GM12878 (cell line): ENCODE results near the gene HIVEP3.

Experiments
- EGR1 ChIP-seq, 2 experiments: IDR thresholded peaks; 1 replicate in 1 of 2; 2 replicates in 1 of 2; pipeline ENCODE4 v1.6.1; 2011 to 2012; ENCODE audit warnings: low read depth in 2 of 2, low read length in 2 of 2, borderline replicate concordance in 1 of 2, mild to moderate bottlenecking in 1 of 2, moderate library complexity in 1 of 2
- EZH2 ChIP-seq: IDR thresholded peaks from 2 replicates; pipeline ENCODE4 v1.6.1; 2012; ENCODE audit warnings: low read depth, mild to moderate bottlenecking, control low read depth, inconsistent platforms, low read length, borderline replicate concordance; ENCODE audit not compliant: control insufficient read depth
- HDGF ChIP-seq: fragments of 450-650 bp; IDR thresholded peaks from 2 replicates; pipeline ENCODE4 v1.6.1; 2016; ENCODE audit warnings: antibody characterized with exemption
- MXI1 ChIP-seq: fragments of 150-350 bp; IDR thresholded peaks from 2 replicates; pipeline ENCODE4 v1.6.1; 2011; ENCODE audit warnings: low read depth, mild to moderate bottlenecking, inconsistent platforms, low read length, improper control_type of control experiment
- MYC ChIP-seq: IDR thresholded peaks from 2 replicates; pipeline ENCODE4 v1.6.1; 2011; ENCODE audit warnings: mild to moderate bottlenecking, low read length, moderate library complexity, inconsistent platforms; ENCODE audit not compliant: insufficient read depth, insufficient replicate concordance, insufficient read length, severe bottlenecking
- TAF1 ChIP-seq: IDR thresholded peaks from 2 replicates; pipeline ENCODE4 v1.6.1; 2011; ENCODE audit warnings: mild to moderate bottlenecking, low read depth, low read length, borderline replicate concordance
- TF ChIP-seq, protein P1 (sequence below): fragments of 450-650 bp; IDR thresholded peaks from 2 replicates; pipeline ENCODE4 v1.6.1; 2017; ENCODE audit warnings: mild to moderate bottlenecking, moderate library complexity
- TF ChIP-seq, protein P2 (sequence below): fragments of 450-650 bp; IDR thresholded peaks from 2 replicates; pipeline ENCODE4 v1.6.1; 2017; ENCODE audit warnings: antibody characterized with exemption, mild to moderate bottlenecking, moderate library complexity

DNA sequence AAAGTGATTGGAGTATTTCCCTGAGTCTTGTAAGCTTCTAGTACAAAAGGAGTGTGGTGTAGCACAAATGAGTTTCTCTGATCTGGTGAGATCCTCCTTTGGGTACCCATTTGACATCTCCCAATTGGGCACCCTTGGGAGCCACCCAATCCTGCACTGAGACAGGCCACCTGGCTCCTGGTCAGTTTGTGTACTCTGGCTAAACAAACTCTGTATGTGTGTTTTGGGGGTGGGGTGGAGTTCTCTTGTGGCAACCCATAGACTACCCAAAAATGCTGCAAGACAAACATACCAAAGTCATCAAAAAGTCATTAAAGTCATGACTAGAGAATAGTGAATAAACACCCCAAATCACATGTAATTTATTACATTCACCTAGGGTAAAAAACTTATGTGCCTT, 8.4 kb upstream of the HIVEP3 start:
- TF ChIP-seq, protein P1, sequence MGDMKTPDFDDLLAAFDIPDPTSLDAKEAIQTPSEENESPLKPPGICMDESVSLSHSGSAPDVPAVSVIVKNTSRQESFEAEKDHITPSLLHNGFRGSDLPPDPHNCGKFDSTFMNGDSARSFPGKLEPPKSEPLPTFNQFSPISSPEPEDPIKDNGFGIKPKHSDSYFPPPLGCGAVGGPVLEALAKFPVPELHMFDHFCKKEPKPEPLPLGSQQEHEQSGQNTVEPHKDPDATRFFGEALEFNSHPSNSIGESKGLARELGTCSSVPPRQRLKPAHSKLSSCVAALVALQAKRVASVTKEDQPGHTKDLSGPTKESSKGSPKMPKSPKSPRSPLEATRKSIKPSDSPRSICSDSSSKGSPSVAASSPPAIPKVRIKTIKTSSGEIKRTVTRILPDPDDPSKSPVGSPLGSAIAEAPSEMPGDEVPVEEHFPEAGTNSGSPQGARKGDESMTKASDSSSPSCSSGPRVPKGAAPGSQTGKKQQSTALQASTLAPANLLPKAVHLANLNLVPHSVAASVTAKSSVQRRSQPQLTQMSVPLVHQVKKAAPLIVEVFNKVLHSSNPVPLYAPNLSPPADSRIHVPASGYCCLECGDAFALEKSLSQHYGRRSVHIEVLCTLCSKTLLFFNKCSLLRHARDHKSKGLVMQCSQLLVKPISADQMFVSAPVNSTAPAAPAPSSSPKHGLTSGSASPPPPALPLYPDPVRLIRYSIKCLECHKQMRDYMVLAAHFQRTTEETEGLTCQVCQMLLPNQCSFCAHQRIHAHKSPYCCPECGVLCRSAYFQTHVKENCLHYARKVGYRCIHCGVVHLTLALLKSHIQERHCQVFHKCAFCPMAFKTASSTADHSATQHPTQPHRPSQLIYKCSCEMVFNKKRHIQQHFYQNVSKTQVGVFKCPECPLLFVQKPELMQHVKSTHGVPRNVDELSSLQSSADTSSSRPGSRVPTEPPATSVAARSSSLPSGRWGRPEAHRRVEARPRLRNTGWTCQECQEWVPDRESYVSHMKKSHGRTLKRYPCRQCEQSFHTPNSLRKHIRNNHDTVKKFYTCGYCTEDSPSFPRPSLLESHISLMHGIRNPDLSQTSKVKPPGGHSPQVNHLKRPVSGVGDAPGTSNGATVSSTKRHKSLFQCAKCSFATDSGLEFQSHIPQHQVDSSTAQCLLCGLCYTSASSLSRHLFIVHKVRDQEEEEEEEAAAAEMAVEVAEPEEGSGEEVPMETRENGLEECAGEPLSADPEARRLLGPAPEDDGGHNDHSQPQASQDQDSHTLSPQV = no peak
- no peak for TF ChIP-seq MYC
- TF ChIP-seq, protein P2, sequence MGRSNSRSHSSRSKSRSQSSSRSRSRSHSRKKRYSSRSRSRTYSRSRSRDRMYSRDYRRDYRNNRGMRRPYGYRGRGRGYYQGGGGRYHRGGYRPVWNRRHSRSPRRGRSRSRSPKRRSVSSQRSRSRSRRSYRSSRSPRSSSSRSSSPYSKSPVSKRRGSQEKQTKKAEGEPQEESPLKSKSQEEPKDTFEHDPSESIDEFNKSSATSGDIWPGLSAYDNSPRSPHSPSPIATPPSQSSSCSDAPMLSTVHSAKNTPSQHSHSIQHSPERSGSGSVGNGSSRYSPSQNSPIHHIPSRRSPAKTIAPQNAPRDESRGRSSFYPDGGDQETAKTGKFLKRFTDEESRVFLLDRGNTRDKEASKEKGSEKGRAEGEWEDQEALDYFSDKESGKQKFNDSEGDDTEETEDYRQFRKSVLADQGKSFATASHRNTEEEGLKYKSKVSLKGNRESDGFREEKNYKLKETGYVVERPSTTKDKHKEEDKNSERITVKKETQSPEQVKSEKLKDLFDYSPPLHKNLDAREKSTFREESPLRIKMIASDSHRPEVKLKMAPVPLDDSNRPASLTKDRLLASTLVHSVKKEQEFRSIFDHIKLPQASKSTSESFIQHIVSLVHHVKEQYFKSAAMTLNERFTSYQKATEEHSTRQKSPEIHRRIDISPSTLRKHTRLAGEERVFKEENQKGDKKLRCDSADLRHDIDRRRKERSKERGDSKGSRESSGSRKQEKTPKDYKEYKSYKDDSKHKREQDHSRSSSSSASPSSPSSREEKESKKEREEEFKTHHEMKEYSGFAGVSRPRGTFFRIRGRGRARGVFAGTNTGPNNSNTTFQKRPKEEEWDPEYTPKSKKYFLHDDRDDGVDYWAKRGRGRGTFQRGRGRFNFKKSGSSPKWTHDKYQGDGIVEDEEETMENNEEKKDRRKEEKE = no peak
- no peak for TF ChIP-seq TAF1
- no peak for TF ChIP-seq EZH2
- TF ChIP-seq HDGF = no peak
- TF ChIP-seq MXI1 = no peak
- no peak for TF ChIP-seq EGR1 (IDR thresholded peaks at IDR 0.05; ENCODE audit: borderline replicate concordance in 1 of 2, low read depth in 2 of 2, low read length in 2 of 2)
